ENCODE data around the gene PDE4D. TPM values are rescaled to one million over a fixed set of nuclear protein-coding genes. Genes with fewer than 3 reads are reported as not detected.

PDE4D gene
- total RNA-seq, 1 donor from 2014 or later = 34.5 TPM

DNA sequence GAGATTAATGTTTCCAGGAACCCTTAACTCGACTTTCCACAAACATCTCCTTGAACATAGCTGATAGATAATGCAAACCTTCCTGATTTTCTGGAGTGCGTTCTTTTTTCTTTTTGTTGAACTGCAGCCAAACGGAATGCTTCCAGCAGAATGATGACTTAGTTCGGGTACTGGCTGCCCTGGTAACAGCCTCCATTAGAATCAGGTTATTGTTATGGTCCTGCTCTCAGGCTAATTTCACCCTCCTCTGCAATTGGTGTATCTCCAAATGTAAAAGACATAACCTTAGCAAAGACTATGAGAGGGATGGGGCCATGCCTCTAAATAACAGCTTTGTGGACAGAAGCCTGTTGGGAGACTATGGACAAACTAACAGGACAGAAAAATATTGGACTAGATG lies 116.5 kb downstream of the PDE4D start:
- TF ChIP-seq, protein P1, sequence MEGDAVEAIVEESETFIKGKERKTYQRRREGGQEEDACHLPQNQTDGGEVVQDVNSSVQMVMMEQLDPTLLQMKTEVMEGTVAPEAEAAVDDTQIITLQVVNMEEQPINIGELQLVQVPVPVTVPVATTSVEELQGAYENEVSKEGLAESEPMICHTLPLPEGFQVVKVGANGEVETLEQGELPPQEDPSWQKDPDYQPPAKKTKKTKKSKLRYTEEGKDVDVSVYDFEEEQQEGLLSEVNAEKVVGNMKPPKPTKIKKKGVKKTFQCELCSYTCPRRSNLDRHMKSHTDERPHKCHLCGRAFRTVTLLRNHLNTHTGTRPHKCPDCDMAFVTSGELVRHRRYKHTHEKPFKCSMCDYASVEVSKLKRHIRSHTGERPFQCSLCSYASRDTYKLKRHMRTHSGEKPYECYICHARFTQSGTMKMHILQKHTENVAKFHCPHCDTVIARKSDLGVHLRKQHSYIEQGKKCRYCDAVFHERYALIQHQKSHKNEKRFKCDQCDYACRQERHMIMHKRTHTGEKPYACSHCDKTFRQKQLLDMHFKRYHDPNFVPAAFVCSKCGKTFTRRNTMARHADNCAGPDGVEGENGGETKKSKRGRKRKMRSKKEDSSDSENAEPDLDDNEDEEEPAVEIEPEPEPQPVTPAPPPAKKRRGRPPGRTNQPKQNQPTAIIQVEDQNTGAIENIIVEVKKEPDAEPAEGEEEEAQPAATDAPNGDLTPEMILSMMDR (IDR thresholded peaks at IDR 0.05; ENCODE audit: borderline replicate concordance) = no peak
- no peaks in the 10 kb centered on the region for H3K36me3 ChIP-seq
- intact Hi-C loops (cut with micrococcal nuclease) = no loop called here
- no peak for DNase-seq
- peaks cover 5% of the 10 kb centered on the region for H3K4me1 ChIP-seq
- no peak overlapping the region for H3K4me3 ChIP-seq
- no peak overlapping the region for H3K27ac ChIP-seq (replicated peaks)
- no peaks in the 10 kb centered on the region for H3K9me3 ChIP-seq (replicated peaks)
- H3K27me3 ChIP-seq (ENCODE audit: low read depth) = no peaks in the 10 kb centered on the region

DNA sequence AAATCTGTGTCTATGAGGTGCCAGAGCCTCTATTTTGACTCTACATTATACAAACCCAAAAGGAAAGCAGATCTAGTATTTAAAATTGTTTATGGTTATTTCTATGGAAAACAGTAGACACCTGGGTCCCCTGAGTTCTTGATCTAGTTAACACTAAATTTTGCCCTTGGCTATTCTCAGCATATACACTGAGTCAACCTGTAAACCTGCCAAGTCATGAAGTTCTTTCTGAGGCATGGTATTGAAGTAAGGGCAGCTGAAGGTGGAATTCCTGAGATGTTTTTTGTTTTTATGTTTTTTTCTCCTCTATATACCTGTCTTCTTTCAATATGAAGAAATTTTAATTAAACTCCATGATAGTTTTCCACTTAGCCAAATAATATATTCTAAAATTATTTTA lies 120.2 kb downstream of the PDE4D start:
- Histone ChIP-seq H3K4me3 (no peak overlapping the region), H3K27ac (replicated peaks) (no peak overlapping the region), H3K36me3 (no peaks in the 10 kb centered on the region), H3K4me1 (peaks cover 15% of the 10 kb centered on the region), H3K27me3 (ENCODE audit: low read depth) (peaks cover 28% of the 10 kb centered on the region), H3K9me3 (replicated peaks) (no peaks in the 10 kb centered on the region)
- DNase-seq = no peak
- TF ChIP-seq, protein P1 (IDR thresholded peaks at IDR 0.05; ENCODE audit: borderline replicate concordance) = no peak
- intact Hi-C loops (cut with micrococcal nuclease) = no loop called here

DNA sequence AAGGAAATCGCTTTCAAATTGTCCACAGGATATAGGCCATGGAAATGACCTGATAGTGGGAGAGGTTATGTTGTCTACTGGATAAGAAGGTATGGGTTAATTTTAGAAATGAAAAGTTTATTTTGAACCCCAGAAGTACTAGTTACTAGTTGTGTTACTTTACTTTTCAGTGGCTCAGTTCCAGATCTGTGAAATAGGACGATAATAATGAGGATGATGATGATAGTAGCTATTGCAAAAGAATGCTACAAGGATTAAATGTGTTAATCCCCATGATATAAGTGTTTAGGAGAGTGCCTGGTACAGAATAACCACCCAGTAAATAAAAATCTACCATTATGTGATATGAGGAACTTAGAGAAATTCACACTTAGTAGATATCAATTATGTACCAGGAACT lies 120.8 kb downstream of the PDE4D start:
- H3K27me3 ChIP-seq (ENCODE audit: low read depth) = peaks cover 34% of the 10 kb centered on the region
- intact Hi-C loops (cut with micrococcal nuclease) = no loop called here
- no peak overlapping the region for H3K27ac ChIP-seq (replicated peaks)
- no peak for DNase-seq
- H3K36me3 ChIP-seq = no peaks in the 10 kb centered on the region
- peaks cover 21% of the 10 kb centered on the region for H3K4me1 ChIP-seq
- TF ChIP-seq, protein P1 (IDR thresholded peaks at IDR 0.05; ENCODE audit: borderline replicate concordance) = no peak
- no peaks in the 10 kb centered on the region for H3K9me3 ChIP-seq (replicated peaks)
- H3K4me3 ChIP-seq = no peak overlapping the region

DNA sequence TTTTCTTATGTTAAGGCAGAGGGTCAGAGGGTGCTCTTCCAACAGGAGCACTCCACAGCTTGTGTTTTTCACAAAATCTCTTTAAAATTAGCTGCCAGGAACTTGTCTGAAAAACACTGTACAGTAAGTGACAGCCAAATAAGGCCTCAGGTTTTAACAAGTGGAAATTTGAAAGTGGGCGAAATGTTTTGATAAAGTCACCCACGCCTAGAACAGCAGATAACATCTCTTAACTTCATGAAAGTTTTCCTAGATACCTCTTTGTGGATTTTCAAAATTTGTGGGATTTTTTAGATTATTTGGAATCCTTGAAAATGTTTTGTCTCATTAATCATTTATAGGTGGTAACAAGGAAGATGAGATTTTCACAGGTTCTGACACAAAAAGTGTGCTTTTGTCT lies 121.3 kb downstream of the PDE4D start:
- intact Hi-C loops (cut with micrococcal nuclease) = no loop called here
- H3K36me3 ChIP-seq = no peaks in the 10 kb centered on the region
- TF ChIP-seq, protein P1 (IDR thresholded peaks at IDR 0.05; ENCODE audit: borderline replicate concordance) = no peak

DNA sequence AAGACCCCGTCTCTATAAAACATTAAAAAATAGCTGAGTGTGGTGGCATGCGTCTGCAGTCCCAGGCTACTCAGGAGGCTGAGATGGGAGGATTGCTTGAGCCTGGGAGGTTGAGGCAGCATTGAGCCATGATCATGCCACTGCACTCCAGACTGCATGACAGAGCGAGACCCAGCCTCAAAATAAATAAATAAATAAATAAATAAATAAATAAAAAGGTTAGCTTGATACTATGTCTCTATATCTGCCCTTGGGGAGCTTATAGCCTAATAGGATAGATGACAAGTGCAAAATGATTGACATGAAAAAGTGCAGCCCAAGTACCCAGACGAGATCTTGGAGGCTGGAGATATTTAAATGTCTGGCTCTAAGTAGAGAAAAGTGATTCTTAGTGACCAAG lies 122.6 kb downstream of the PDE4D start:
- peaks cover 36% of the 10 kb centered on the region for H3K4me1 ChIP-seq
- TF ChIP-seq, protein P1 (IDR thresholded peaks at IDR 0.05; ENCODE audit: borderline replicate concordance) = no peak
- no peak for DNase-seq
- H3K9me3 ChIP-seq (replicated peaks) = no peaks in the 10 kb centered on the region
- intact Hi-C loops (cut with micrococcal nuclease) = no loop called here
- H3K27ac ChIP-seq (replicated peaks) = no peak overlapping the region
- peaks cover 52% of the 10 kb centered on the region for H3K27me3 ChIP-seq (ENCODE audit: low read depth)
- H3K4me3 ChIP-seq = no peak overlapping the region
- no peaks in the 10 kb centered on the region for H3K36me3 ChIP-seq

More for the DNA sequence above, 121.3 kb downstream of the PDE4D start:
- no peak overlapping the region for H3K27ac ChIP-seq (replicated peaks)
- H3K9me3 ChIP-seq (replicated peaks) = no peaks in the 10 kb centered on the region
- no peak overlapping the region for H3K4me3 ChIP-seq
- peaks cover 39% of the 10 kb centered on the region for H3K27me3 ChIP-seq (ENCODE audit: low read depth)
- DNase-seq = no peak
- peaks cover 26% of the 10 kb centered on the region for H3K4me1 ChIP-seq

DNA sequence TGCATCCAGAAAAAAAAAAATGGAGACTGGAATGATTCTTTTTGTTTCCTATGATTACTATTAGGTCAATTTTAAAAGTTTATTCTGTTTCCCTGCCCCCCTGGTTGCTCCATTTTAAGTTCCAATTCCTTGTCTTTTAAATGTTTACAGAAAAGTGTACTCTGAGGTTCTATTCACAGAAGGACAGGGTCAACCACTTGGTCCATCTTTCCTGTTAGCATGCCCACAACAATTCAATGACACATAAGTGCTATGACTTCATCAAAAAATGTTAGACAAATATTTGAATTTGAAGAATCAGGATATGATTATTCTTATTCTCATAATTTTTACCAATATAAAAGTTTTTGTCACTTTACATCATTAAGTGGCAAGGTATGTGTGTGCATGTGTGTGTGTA lies 123.7 kb downstream of the PDE4D start:
- Histone ChIP-seq H3K27me3 (ENCODE audit: low read depth) (peaks cover 60% of the 10 kb centered on the region), H3K36me3 (no peaks in the 10 kb centered on the region), H3K27ac (replicated peaks) (no peak overlapping the region), H3K9me3 (replicated peaks) (no peaks in the 10 kb centered on the region), H3K4me3 (no peak overlapping the region), H3K4me1 (peaks cover 36% of the 10 kb centered on the region)
- TF ChIP-seq, protein P1 (IDR thresholded peaks at IDR 0.05; ENCODE audit: borderline replicate concordance) = no peak
- intact Hi-C loops (cut with micrococcal nuclease) = no loop called here
- DNase-seq = no peak

Measured in left ventricle myocardium inferior (tissue), 1 donor.